Mucosa of gallbladder (tissue), 1 donor: Measurements from ENCODE around the gene SLC38A11. TPM values are rescaled to one million over a fixed set of nuclear protein-coding genes. Genes with fewer than 3 reads are reported as not detected.

Experiments
- total RNA-seq: library from RNA; stranded (reverse); gene quantifications from one replicate; pipeline ENCODE4 v1.2.1, GENCODE V29; 2021
- donor health status: DM: no; HTN: no; CAD: no.

Gene SLC38A11
- total RNA-seq, 1 donor from 2014 or later = 63.3 TPM

Other genes starting within 250 kb of the SLC38A11 start
- gene COBLL1, start 113.7 kb downstream of the SLC38A11 start, total RNA-seq = 52.9 TPM
- 0.43 TPM for gene SCN3A, start 248.5 kb upstream of the SLC38A11 start, total RNA-seq